Endothelial cell of umbilical vein (primary cell): Measurements from ENCODE around the gene CLEC16A. TPM values are rescaled to one million over a fixed set of nuclear protein-coding genes. Genes with fewer than 3 reads are reported as not detected.

Source experiments
- BruUV-seq: library from RNA; stranded (reverse); fragments of 400-500 nt; replicated peaks from 2 replicates; lab custom pipeline; 2021; lab: Mats Ljungman, UMichigan
- CTCF ChIA-PET: fragments of 300-600, 350-600 bp; sonication (Branson Sonifier 250); formaldehyde crosslinking; loops from one replicate; lab custom pipeline; 2021; ENCODE audit warnings: antibody characterized with exemption, inconsistent platforms; lab: Charles Lee
- POLR2A ChIA-PET: fragments of 300-600, 350-600 bp; sonication (Branson Sonifier 250); formaldehyde crosslinking; loops from one replicate; lab custom pipeline; 2021; ENCODE audit warnings: antibody characterized with exemption, inconsistent platforms; lab: Charles Lee
- DNase-seq: peaks from one replicate; pipeline ENCODE4 v3.0.0-alpha.2; 2011; ENCODE audit warnings: low read depth, low spot score
- FAIRE-seq: peaks from 2 replicates; lab custom pipeline; 2011; peaks lifted over from hg19 to GRCh38; lab: Jason Lieb, UNC
- H2AFZ ChIP-seq: 2 replicates; pipeline ENCODE4 v1.6.0; 2012; ENCODE audit warnings: low read depth, low read length, control low read depth, inconsistent platforms
- H3K27ac ChIP-seq: 2 replicates; pipeline ENCODE4 v1.5.1; 2011; ENCODE audit warnings: low read depth, mild to moderate bottlenecking, control low read depth, low read length, moderate library complexity; ENCODE audit not compliant: insufficient read depth
- H3K27me3 ChIP-seq, 2 experiments: 2 replicates each; pipeline versions ENCODE4 v1.6.0 to v1.6.1; 2011; ENCODE audit warnings: low read length in 2 of 2, mixed read lengths in 1 of 2; ENCODE audit not compliant: control insufficient read depth in 2 of 2, insufficient read depth in 2 of 2
- H3K36me3 ChIP-seq, 2 experiments: 2 replicates in 1 of 2; 3 replicates in 1 of 2; pipeline ENCODE4 v1.5.1; 2011; ENCODE audit warnings: low read length in 2 of 2, mild to moderate bottlenecking in 1 of 2, moderate library complexity in 1 of 2; ENCODE audit not compliant: control insufficient read depth in 2 of 2, insufficient read depth in 2 of 2; ENCODE audit errors: extremely low read depth in 1 of 2
- H3K4me1 ChIP-seq: 3 replicates; pipeline ENCODE4 v1.5.1; 2011; ENCODE audit warnings: mild to moderate bottlenecking, low read length; ENCODE audit not compliant: control insufficient read depth, insufficient read depth; ENCODE audit errors: extremely low read depth
- H3K4me2 ChIP-seq: 2 replicates; pipeline ENCODE4 v1.6.1; 2011; ENCODE audit warnings: low read length, control low read depth, mixed read lengths; ENCODE audit not compliant: insufficient read depth
- H3K4me3 ChIP-seq, 3 experiments: fragments of 200-600 bp in 1 of 3; sonication (generic), shearing (Covaris generic) in 1 of 3; replicated peaks in 1 of 3; 2 replicates each; pipeline ENCODE4 v1.5.1; 2011 to 2016; ENCODE audit warnings: control low read depth in 3 of 3, low read length in 3 of 3, mild to moderate bottlenecking in 2 of 3, inconsistent platforms in 1 of 3, low read depth in 1 of 3, moderate library complexity in 1 of 3; ENCODE audit not compliant: insufficient read depth in 1 of 3
- H3K79me2 ChIP-seq: 2 replicates; pipeline ENCODE4 v1.6.0; 2012; ENCODE audit warnings: low read length, inconsistent platforms; ENCODE audit not compliant: control insufficient read depth, insufficient read depth
- H3K9ac ChIP-seq: replicated peaks from 2 replicates; pipeline ENCODE3; 2011; ENCODE audit warnings: low read length, control low read depth; ENCODE audit not compliant: insufficient read depth; ENCODE audit errors: extremely low read depth
- H3K9me1 ChIP-seq: replicated peaks from 3 replicates; pipeline ENCODE4 v1.6.0; 2011; ENCODE audit warnings: mild to moderate bottlenecking, low read length; ENCODE audit not compliant: control insufficient read depth, insufficient read depth; ENCODE audit errors: extremely low read depth
- H3K9me3 ChIP-seq: replicated peaks from 2 replicates; pipeline ENCODE4 v1.5.1; 2012; ENCODE audit warnings: low read length, inconsistent platforms; ENCODE audit not compliant: control insufficient read depth, insufficient read depth
- H4K20me1 ChIP-seq: replicated peaks from 2 replicates; pipeline ENCODE3; 2011; ENCODE audit warnings: mild to moderate bottlenecking, low read length; ENCODE audit not compliant: control insufficient read depth, insufficient read depth; ENCODE audit errors: extremely low read depth
- CTCF ChIP-seq, 2 donors: IDR thresholded peaks; 1 replicate in 1 of 2; 2 replicates in 1 of 2; pipeline ENCODE4 v1.5.1; 2011; ENCODE audit warnings: low read length in 2 of 2, mild to moderate bottlenecking in 2 of 2, moderate library complexity in 2 of 2, control low read depth in 1 of 2, inconsistent platforms in 1 of 2, low read depth in 1 of 2; ENCODE audit not compliant: insufficient read depth in 1 of 2; ENCODE audit errors: extremely low read depth in 1 of 2
- EZH2 ChIP-seq: IDR thresholded peaks from 2 replicates; pipeline ENCODE4 v1.6.1; 2012; ENCODE audit warnings: borderline replicate concordance, low read depth, mild to moderate bottlenecking, moderate library complexity, low read length, inconsistent platforms; ENCODE audit not compliant: severe bottlenecking
- FOS ChIP-seq: IDR thresholded peaks from 2 replicates; pipeline ENCODE4 v1.6.1; 2011; ENCODE audit warnings: mild to moderate bottlenecking, low read length, moderate library complexity, borderline replicate concordance; ENCODE audit not compliant: insufficient read depth
- GATA2 ChIP-seq: IDR thresholded peaks from 2 replicates; pipeline ENCODE4 v1.7.0; 2011; ENCODE audit warnings: low read depth, mild to moderate bottlenecking, moderate library complexity, mixed read lengths, low read length; ENCODE audit not compliant: insufficient read length, insufficient read depth
- JUN ChIP-seq: IDR thresholded peaks from 2 replicates; pipeline ENCODE4 v1.6.1; 2011; ENCODE audit warnings: borderline replicate concordance, low read depth; ENCODE audit not compliant: insufficient read length, insufficient read depth
- MAX ChIP-seq: IDR thresholded peaks from 2 replicates; pipeline ENCODE4 v1.6.1; 2011; ENCODE audit not compliant: insufficient read depth, insufficient read length
- MYC ChIP-seq: IDR thresholded peaks from one replicate; pipeline ENCODE4 v1.6.1; 2011; ENCODE audit warnings: mild to moderate bottlenecking, low read depth, low read length
- POLR2A ChIP-seq: IDR thresholded peaks from 2 replicates; pipeline ENCODE4 v1.6.1; 2012; ENCODE audit warnings: low read depth, mild to moderate bottlenecking, control low read depth, low read length
- POLR2AphosphoS5 ChIP-seq: IDR thresholded peaks from 2 replicates; pipeline ENCODE4 v1.6.1; 2012; ENCODE audit warnings: low read depth, mild to moderate bottlenecking, control low read depth, low read length, moderate library complexity; ENCODE audit not compliant: insufficient read depth
- dilution Hi-C: fragments of 300-500 bp; cut with MboI; formaldehyde crosslinking; loops from one replicate; pipeline ENCODE4 v1.15.0; 2019; ENCODE audit warnings: low sequenced_read_pairs; ENCODE audit not compliant: extremely low pct_ligation_motif_present
- intact Hi-C: fragments of 100-400 bp; cut with micrococcal nuclease; formaldehyde crosslinking; loops from one replicate; pipeline ENCODE4 v1.10.0; 2022
- polyA plus RNA-seq, 4 experiments: library from polyadenylated mRNA; depleted of rRNA in 3 of 4; stranded (reverse) in 3 of 4; unstranded in 1 of 4; fragments of >200 nt; gene quantifications; 2 replicates each; pipeline versions ENCODE4 v1.2.1 to v1.2.3, GENCODE V29; 2011 to 2012; ENCODE audit warnings: missing spikeins in 1 of 4
- total RNA-seq: library from RNA; stranded (reverse); gene quantifications from 2 replicates; pipeline ENCODE4 v1.2.3, GENCODE V29; 2021

CLEC16A gene
- total and polyA plus RNA-seq, 2 donors (not counting 3 experiments of a cell fraction or from before 2014, with no cell fraction given), result 11.4 to 23.3 TPM

- dilution Hi-C loops, result no loop called here
- Histone ChIP-seq H3K4me1 (no peaks in the 10 kb centered on the region), H3K4me2 (no peak overlapping the region), H3K9ac (no peak overlapping the region), H4K20me1 (no peaks in the 10 kb centered on the region), H3K79me2 (no peaks in the 10 kb centered on the region), H3K27ac (no peak overlapping the region), H3K27me3 (no peaks in the 10 kb centered on the region), H3K4me3 (no peak overlapping the region), H2AFZ (no peak overlapping the region), H3K36me3 (no peaks in the 10 kb centered on the region), H3K9me1 (no peaks in the 10 kb centered on the region), H3K9me3 (no peaks in the 10 kb centered on the region)
- TF ChIP-seq FOS (no peak), EZH2 (no peak), POLR2AphosphoS5 (no peak), MAX (no peak), GATA2 (no peak), POLR2A (no peak), CTCF (IDR thresholded peaks at IDR 0.05; ENCODE audit: extremely low read depth in 1 of 2, insufficient read depth in 1 of 2, low read depth in 1 of 2, low read length in 2 of 2) (no peak), MYC (no peak), JUN (no peak)
- BruUV-seq, result no TSS peak
- ChIA-PET CTCF (interaction anchor here (1.0 kb wide), 1 partner anchor 8 kb away, joined by 3 read pairs; no protein-coding TSS in a partner anchor), POLR2A (no interaction called here)
- DNase-seq, result no peak
- intact Hi-C loops, result no loop called here
- no peak for FAIRE-seq
Observed at GRCh38 chr16:11091021-11091785, 146.8 kb downstream of the CLEC16A start.
